OCI-LY7 (cell line): ENCODE measurements around the gene PIRT.

Experiments
- CTCF ChIP-seq: fragments of 200-600 bp; sonication (generic); conservative IDR thresholded peaks from 2 replicates; pipeline ENCODE4 v1.5.1; 2014; ENCODE audit warnings: mild to moderate bottlenecking, antibody characterized with exemption, low read length, moderate library complexity, mixed read lengths
- EZH2phosphoT487 ChIP-seq: fragments of 200-600 bp; sonication (generic); IDR thresholded peaks from 2 replicates; pipeline ENCODE4 v1.6.1; 2018; ENCODE audit warnings: low read depth, borderline replicate concordance, mild to moderate bottlenecking, mixed run types, antibody characterized with exemption, low read length, moderate library complexity, mixed read lengths

GRCh38 chr17:10793256-10793655 lies 44.6 kb downstream of the PIRT start:
- TF ChIP-seq CTCF = no peak
- no peak for TF ChIP-seq EZH2phosphoT487
